VCaP (cell line): ENCODE measurements around the gene ZFX.
A peak's percentile ranks its signal among the peaks of the same experiment; 100 is the strongest.
"Not testable (repeated sequence)": the region's sequence is repeated elsewhere in the genome, so short reads cannot be mapped to it uniquely, and the experiment has no call there.

Source experiments
- H3K27ac ChIP-seq: fragments of 450-650 bp; 2 replicates; pipeline ENCODE4 v1.5.1; 2017
- CTCF ChIP-seq: fragments of 450-650 bp; conservative IDR thresholded peaks from 2 replicates; pipeline ENCODE4 v1.5.1; 2017; ENCODE audit warnings: mild to moderate bottlenecking, moderate library complexity

The ZFX gene

DNA sequence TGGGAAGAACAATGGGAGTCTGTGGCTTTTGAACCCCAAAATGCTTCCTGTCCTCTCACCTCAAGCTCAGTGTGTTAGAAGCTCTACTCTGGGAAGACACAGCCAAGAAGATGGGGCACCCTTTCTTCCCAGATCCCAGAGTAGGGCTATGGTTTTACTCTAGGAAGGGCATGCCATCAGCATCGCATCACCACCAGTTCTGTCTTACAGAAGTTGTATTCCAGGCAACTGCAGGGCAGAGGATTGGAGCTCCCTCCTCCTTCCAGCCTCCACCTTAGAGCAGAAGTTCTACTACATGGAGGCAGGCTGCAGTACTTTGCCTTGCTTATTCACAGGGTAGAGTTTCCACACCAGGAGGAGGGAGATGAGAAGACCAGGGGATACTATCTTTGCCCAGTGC is 18.1 kb upstream of the ZFX start:
- H3K27ac ChIP-seq = no peak overlapping the region
- no peak for TF ChIP-seq CTCF

DNA sequence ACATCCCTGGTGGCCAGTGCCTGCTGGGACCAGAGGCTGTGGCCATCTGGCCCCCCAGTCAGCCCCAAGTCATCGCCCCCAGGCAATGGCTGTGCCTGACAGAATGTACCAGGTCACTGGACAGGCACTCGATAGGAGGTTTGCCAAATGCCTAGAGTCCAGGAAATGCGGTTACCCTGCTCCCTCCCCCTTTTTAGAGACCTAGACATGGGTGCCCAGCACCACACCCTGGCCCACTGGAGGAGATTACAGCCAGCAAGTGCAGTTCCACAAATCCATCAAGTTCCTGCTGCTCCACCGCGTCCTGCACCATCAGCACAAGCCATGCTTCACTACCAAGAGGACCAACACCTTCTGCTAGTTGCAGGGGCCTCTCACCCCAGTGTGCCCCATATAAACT is 16.2 kb upstream of the ZFX start:
- no peak for TF ChIP-seq CTCF
- no peak overlapping the region for H3K27ac ChIP-seq

DNA sequence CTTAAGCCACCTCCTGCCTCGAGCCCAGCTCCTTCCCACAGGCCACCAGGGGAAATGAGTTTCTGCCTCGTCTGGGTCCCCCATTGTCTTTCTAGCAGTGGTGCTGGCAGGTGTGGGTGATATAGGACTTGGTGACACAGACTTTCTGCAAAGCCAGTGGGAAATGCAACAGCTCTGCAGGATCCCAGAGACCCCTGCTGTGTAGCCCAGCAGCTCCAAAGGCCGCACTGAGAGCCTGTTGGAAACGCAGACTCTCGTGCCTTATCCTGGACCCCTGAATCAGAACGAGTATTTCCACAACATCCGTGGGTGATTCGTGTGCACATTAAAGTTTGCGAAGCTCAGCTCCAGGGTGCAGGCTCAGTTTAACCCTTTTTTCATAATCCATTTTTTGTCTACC is 13.8 kb upstream of the ZFX start:
- H3K27ac ChIP-seq = not testable (repeated sequence)

GRCh38 chrX:24137192-24137591 is 12.3 kb upstream of the ZFX start:
- no peak for TF ChIP-seq CTCF
- H3K27ac ChIP-seq = no peak overlapping the region

DNA sequence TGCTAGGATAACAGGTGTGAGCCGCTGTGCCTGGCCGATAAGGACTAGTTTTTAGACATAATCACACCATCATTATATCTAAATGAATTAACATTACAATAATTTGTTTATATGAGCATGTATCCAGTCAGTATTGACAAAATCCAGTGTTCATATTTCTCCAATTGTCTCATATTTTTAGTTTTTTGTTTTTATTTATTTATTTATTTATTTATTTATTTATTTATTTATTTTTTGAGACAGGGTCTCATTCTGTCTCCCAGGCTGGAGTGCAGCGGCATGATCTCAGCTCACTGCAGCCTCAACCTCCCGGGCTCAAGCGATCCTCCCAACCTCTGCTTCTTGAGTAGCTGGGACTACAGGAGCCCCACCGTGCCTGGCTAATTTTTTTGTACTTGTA is 5.5 kb upstream of the ZFX start:
- not testable (repeated sequence) for H3K27ac ChIP-seq

GRCh38 chrX:24144528-24144927 is 5.0 kb upstream of the ZFX start:
- TF ChIP-seq CTCF = no peak
- H3K27ac ChIP-seq = no peak overlapping the region

- TF ChIP-seq CTCF = no peak
- peak overlapping the region; percentile 99 for H3K27ac ChIP-seq
Measured at GRCh38 chrX:24145303-24146186, 4.0 kb upstream of the ZFX start.

DNA sequence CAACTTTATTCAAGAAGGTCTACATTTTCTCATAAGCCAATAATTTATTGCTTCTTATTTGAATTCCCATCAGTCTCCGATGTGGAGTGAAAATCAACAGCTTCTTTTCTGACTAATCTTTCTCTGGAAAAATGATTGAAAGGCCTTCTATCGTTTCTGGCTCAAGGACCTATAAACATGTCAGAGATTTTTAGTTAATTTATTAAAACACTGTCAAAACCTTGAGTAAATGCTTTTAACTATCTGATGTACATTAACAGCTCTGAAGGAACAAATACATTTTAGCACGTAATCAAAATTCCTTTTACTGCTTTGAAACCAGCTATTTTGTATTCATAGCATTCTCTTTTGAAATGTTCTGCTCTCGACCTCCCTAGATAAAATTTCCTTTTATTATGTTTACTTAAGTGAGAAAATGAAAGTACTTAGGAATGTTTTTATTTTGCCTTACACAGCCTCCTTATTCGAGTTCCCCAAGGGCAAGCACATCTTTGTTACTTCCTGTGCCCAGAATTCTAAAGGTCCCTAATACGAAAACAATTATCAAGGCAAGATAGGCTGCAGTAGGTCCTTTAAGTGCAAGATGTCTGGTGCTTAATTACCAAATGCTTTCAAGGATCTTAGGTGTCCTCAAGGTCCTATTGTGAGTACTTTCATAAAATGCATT is 3.1 kb upstream of the ZFX start:
- H3K27ac ChIP-seq = peak overlapping the region; percentile 99
- no peak for TF ChIP-seq CTCF
